ENCODE measurements around the gene HSD11B2. TPM values are rescaled to one million over a fixed set of nuclear protein-coding genes. Genes with fewer than 3 reads are reported as not detected.

Gene HSD11B2
- total RNA-seq, 1 experiment from 2014 or later: 33.4 TPM

GRCh38 chr16:67390816-67391423 lies 40.0 kb upstream of the HSD11B2 start:
- DNase-seq (ENCODE audit: low spot score): no peak
- no peaks in the 10 kb centered on the region for H3K36me3 Mint-ChIP-seq
- ATAC-seq: no peak
- H3K27ac Mint-ChIP-seq: no peak overlapping the region
- H3K27me3 Mint-ChIP-seq (ENCODE audit: low read depth): peaks cover 53% of the 10 kb centered on the region
- peaks cover 26% of the 10 kb centered on the region for H3K4me1 Mint-ChIP-seq
- POLR2A ChIA-PET: no interaction called here
- H3K4me3 Mint-ChIP-seq: no peak overlapping the region
- CTCF ChIA-PET: interaction anchor here (0.6 to 6.8 kb wide), 8 partner anchors 9 to 236 kb away, joined by 3 to 36 read pairs (median 4); partner anchors contain the start of genes HSD11B2, KCTD19 and LRRC36
- no peaks in the 10 kb centered on the region for H3K9me3 Mint-ChIP-seq
- TF ChIP-seq ZNF671 (CRISPR knock-in tag; IDR thresholded peaks at IDR 0.05): no peak
- TF ChIP-seq ATF6 (CRISPR knock-in tag; IDR thresholded peaks at IDR 0.05): no peak
- no peak for TF ChIP-seq GRHL2 (CRISPR knock-in tag; IDR thresholded peaks at IDR 0.05; ENCODE audit: insufficient replicate concordance, severe bottlenecking)
- no peak for TF ChIP-seq AFF4 (CRISPR knock-in tag; IDR thresholded peaks at IDR 0.05; ENCODE audit: borderline replicate concordance)
- no peak for TF ChIP-seq ZNF425 (CRISPR knock-in tag; conservative IDR thresholded peaks at IDR 0.05)
- no peak for TF ChIP-seq ZSCAN18 (CRISPR knock-in tag; IDR thresholded peaks at IDR 0.05)
- TF ChIP-seq TCF7 (CRISPR knock-in tag; IDR thresholded peaks at IDR 0.05; ENCODE audit: low read depth): no peak
- no peak for TF ChIP-seq ARID4B (CRISPR knock-in tag; IDR thresholded peaks at IDR 0.05; ENCODE audit: borderline replicate concordance)
- TF ChIP-seq HMGXB4 (CRISPR knock-in tag; IDR thresholded peaks at IDR 0.05): no peak
- no peak for TF ChIP-seq RORB (CRISPR knock-in tag; IDR thresholded peaks at IDR 0.05)
- no peak for TF ChIP-seq FOXP1 (CRISPR knock-in tag; IDR thresholded peaks at IDR 0.05; ENCODE audit: borderline replicate concordance)
- TF ChIP-seq ZNF263 (CRISPR knock-in tag; IDR thresholded peaks at IDR 0.05; ENCODE audit: low read depth): no peak
- TF ChIP-seq PRDM15 (CRISPR knock-in tag; IDR thresholded peaks at IDR 0.05): no peak
- TF ChIP-seq E2F5 (CRISPR knock-in tag; IDR thresholded peaks at IDR 0.05): no peak
- no peak for TF ChIP-seq FOXK1 (CRISPR knock-in tag; IDR thresholded peaks at IDR 0.05)
